ENCODE measurements around the gene ACBD3.

GRCh38 chr1:226111883-226112261, 74.7 kb downstream of the ACBD3 start:
- TF ChIP-seq CTCF (IDR thresholded peaks at IDR 0.05; ENCODE audit: low read length): no peak
- no peak for TF ChIP-seq EZH2 (optimal IDR thresholded peaks at IDR 0.05; ENCODE audit: low read depth, low read length)
